ENCODE data around the gene CDKN1B.

DNA sequence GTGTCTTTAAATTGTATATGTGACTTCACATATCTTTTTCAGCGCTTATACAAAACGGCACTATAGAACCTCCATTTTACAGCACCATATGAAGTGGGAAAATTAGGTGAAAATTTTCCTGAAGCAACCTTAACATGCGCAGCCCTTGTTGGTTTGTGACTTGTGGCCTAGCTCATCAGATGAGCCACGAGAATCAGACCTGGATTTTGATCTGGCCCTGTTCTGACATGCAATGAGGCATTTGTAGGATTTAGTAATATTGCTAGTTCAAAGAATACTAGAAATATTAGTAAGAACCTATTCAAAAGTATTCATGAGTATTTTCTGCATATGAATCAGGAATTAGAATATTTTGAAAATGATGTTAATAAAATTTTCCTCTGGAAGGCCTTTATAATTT lies 2.9 kb downstream of the CDKN1B start:
- TF ChIP-seq, protein P1, sequence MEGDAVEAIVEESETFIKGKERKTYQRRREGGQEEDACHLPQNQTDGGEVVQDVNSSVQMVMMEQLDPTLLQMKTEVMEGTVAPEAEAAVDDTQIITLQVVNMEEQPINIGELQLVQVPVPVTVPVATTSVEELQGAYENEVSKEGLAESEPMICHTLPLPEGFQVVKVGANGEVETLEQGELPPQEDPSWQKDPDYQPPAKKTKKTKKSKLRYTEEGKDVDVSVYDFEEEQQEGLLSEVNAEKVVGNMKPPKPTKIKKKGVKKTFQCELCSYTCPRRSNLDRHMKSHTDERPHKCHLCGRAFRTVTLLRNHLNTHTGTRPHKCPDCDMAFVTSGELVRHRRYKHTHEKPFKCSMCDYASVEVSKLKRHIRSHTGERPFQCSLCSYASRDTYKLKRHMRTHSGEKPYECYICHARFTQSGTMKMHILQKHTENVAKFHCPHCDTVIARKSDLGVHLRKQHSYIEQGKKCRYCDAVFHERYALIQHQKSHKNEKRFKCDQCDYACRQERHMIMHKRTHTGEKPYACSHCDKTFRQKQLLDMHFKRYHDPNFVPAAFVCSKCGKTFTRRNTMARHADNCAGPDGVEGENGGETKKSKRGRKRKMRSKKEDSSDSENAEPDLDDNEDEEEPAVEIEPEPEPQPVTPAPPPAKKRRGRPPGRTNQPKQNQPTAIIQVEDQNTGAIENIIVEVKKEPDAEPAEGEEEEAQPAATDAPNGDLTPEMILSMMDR (IDR thresholded peaks at IDR 0.05; ENCODE audit: low read depth, low read length): no peak
- TF ChIP-seq POLR2A (IDR thresholded peaks at IDR 0.05; ENCODE audit: extremely low read depth, insufficient read length): no peak
